ENCODE measurements around the gene TTC3.

The TTC3 gene

DNA sequence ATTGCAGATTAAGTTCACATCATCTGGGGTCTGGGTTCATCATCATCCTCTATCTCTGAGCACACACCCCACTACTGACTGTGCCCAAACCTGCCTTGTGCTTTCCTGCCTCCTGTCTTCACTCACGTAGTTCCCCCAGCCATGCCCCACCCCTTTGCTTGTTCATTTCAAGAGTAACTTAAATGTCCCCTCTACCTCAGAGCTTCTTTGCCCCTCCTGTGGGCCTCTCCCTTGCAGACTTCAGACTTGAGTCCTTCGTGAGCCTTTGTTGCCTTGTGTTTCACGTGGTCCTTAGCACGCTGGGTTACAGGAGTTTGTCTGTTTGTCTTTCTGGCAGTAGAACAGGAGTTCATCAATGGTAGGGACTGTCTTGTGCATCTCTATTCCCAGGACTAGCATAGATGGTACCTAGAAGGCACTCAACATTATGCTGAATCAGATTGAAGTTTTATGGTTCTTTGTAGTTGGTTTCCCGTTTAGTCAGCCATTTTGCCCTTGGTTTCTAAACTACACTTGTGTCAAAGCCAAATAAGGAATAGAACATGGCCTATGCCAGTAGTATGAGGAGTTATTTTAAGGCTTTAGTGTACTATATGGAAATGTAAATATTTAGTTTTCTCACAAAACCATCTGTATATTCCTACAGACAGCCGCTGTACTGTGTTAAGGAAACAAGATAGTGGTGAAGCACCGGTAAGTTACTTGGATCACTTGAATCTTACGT, 86.2 kb downstream of the TTC3 start:
- DNase-seq = no peak

DNA sequence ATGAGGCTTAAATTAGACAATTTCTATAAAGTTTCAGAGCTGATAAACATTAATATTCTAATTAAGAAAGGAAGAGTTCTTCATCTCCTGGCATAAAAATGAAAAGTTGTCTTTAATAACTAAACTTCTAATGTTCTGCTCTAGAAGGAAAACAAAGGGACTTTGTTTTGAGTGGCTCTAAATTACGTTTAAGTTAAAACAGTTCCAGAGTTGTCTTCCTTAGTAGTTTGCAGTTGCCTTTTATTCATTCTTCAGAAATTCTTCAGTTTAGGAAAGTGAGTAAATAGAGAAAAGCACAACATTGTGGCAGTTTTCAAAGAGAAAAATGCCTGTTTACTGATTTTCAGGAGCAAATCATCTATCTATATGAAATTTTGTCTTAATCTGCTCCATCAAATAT, 86.9 kb downstream of the TTC3 start:
- no peak for DNase-seq

DNA sequence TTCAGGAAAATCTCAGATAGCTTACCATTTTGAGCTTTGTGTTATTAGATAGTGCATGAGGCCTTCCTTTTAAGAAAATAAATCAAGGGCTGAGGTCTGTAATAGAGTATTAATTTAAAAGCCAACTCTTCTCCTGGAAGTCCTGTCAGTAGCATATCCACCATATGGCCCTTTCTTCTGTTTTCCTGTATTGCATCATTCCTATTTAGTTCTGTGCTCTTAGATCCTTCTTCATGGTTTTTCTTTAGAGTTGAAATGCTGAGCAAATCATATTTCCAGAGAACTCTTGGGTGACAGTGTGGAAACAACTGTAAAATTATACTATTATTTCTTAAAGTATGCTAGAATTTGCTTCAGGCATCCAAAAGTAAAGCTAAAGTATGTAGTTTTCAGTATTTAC, 91.7 kb downstream of the TTC3 start:
- no peak for DNase-seq

DNA sequence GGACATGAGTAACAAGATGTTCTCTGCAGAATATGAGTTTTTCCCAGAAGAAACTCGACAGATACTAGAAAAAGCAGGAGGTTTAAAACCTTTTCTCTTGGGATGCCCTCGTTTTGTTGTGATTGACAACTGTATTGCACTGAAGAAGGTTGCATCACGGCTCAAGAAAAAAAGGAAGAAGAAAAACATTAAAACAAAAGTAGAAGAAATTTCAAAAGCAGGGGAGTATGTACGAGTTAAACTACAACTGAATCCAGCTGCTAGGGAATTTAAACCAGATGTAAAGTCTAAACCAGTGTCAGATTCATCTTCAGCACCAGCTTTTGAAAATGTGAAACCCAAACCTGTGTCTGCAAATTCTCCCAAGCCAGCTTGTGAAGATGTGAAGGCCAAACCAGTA, 92.5 kb downstream of the TTC3 start:
- no peak for DNase-seq

DNA sequence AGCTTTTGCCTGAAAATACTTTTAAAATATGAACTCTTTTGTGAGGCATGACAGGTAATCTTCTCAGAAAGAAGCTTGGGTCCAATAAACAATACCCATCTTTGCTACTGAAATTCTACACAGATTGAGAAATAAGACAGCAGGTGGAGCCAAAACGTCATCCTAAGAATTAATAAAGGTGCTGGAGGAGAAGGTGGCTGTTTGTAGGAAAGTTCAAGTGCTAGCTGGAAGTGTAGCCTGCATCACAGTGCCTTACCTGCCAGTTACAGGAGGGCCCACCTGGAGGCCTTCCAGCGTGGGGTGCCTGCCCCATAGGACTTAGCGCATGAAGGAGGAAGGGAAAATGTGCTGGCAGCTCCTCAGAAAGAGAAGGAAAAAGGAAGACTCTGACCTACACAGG, 93.7 kb downstream of the TTC3 start:
- DNase-seq = no peak

DNA sequence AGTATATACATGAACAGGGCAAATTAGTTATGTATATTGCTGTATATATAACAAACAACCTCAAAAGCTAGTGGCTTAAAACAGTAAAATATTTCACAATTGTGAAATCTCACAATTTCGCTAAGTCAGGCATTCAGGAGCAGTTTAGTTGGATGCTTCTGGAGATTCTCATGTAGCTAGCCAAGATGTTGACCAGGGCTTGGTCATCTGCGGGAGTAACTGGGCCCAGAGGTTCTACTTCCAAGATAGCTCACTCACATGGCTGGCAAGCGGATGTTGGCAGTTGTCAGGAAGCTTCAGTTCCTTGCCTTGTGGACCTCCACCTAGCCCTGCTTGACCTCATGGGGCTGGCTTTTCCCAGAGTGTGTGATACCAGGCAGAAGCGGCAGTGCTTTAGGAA, 95.6 kb downstream of the TTC3 start:
- no peak for DNase-seq

DNA sequence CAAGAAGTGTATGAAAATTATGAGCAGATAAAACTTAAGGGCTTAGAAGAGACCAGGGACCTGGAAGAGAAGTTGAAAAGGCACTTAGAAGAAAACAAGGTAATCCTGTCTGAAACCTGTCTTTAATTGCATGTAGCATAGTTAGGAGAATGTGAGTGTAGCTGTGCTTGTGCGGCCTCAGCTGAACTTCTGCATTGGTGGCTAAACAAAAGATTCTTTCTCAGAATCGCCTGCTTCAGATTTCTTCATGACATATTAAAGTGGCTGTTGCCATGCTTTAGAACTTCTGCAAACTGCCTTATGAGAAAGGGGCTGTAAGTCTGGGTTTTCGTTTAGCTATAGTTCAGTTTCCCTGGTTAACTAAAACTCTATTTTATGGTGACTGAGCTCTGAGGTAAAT, 99.6 kb downstream of the TTC3 start:
- no peak for DNase-seq

DNA sequence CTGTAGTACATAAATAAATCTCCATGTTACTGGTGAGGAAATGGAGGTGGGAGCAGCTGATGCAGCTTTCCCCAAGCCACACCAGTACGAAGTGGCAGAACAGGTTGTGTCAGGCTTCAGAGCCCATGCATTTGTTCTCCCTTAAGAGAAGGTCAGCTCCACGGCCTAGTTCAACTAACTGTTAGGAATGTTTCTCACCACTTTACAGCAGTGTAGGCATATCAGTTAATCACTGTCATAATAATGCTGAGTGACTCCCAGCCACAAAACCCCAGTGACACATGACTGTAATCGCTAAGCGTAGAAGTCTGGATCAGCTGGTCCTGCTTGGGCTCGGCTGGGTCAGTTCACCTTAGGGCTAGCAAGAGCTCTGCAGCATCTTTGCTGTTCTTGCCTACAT, 103.7 kb downstream of the TTC3 start:
- DNase-seq = no peak

DNA sequence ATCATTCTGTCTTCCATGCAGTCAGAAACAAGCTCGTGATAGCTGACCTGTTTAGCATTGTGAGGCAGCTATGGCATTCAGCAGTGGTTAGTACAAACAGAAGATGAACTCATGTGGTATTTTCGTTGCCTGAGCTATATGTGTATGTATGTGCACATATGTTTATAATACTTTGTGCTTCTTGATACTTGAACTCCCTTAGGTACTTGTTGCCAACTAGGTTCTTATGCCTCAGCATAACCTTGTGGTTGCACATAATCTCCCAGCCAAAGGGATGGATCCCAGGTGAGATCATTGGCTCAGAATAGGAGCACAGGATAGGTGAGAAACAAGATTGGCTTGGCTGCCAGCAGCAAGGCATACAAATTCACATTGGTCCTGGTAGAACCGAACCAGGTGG, 108.0 kb downstream of the TTC3 start:
- DNase-seq = no peak

DNA sequence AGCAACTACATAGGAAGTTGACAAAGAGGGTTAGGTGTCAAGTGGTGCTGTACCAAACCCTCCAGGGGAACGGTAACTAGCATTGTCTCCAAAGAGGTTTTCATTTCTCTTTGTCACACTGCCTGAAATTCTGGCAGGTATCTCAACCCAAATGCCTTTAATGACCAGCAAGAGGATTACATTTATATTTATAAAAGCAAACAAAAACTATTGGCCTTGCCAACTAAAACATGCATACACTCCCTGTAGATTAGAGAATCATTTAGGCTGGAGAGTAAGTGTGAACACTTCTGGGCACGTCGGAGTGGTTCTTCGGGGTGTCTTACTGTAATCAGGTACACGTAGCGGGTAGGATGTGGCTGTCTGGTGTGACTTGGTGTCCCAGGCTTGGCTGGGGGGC, 109.2 kb downstream of the TTC3 start:
- DNase-seq = no peak

DNA sequence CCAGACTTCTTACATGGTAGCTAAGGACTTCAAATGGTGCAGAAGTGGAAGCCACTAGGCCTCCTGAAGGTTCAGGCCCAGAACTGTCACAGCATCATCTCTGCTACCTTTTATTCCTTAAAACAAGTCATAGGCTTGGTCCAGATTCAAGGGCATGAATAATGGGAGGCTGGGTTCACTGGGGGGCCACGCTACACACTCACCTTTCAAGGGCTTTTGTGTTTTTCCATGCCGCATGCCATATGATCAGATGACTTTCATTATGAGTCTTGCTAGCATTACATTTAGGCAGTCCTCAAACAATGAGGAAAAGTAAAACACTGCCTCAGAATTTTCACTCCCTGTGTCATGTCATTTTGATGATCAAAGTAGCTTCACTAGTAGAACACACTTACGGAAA, 110.7 kb downstream of the TTC3 start:
- DNase-seq = no peak

DNA sequence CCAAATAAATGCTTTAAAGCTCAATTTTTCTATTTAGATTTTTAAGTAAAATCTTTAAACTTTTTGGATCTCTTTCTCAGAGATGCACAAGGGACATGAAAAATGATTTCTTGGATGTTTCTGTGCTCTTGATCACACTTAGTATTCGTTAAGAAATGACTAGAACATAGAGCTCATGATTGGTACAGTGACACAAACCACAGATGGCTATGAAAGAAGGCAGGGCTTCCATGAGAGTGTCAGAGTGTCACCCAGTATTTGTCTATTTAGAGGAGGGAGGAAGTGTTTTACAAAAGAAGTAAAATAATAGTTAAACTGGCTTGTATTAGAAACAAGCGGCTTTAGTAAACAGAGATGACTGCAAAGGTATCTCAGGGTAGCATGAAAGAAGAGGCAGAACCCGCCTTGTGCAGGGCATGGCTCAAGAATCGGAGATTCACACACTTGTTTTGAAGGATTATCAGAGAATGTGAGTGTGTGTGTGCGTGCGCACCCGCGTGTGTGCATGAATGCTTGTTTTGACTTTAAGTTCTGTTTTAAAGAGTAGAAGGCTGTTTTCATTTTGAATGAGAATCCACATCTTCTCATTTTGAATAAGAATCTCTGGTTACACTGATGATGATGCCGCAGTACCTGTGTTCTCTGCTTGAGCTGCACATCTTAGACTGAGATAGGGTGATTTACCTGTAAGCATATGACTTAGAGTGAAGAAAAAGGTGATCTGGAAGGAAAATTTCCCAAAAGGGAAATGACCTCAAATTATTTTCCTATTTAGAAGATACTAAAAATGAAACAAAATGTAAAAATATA, 111.9 kb downstream of the TTC3 start:
- no peak for DNase-seq

DNA sequence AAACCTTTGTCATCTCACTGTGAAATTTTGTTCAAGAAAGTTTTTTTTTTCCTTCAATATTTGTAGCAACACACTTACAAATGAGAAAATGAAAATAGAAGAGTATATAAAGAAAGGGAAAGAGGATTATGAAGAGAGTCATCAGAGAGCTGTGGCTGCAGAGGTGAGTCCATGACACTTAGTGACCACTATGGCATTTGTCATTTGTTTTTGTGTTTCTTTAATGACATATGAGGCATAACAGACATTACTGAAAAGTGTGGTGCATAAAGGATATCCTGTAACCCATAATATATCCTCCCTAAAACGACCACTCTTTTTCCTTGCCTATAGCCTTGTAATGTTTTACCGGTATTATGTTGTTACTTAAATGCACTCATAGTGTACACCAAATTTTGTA, 113.9 kb downstream of the TTC3 start:
- DNase-seq = no peak

DNA sequence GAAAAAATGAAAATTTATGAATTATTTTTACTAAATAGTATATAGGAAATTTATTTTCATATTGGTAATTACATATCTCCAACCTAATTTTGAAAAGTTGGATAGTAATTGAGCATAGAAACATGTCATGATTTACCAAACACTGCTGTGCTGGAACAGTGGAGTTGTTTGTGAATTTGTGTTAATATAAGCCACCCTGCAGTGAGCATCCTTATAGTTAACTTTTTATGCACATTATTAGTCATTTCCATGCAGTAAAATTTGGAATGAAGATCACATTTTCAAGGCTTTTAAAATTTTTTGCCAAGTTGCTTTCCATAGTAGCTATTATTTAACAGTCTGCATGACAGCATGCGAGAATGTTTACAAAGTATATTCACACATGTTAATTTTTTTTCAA, 115.8 kb downstream of the TTC3 start:
- no peak for DNase-seq

DNA sequence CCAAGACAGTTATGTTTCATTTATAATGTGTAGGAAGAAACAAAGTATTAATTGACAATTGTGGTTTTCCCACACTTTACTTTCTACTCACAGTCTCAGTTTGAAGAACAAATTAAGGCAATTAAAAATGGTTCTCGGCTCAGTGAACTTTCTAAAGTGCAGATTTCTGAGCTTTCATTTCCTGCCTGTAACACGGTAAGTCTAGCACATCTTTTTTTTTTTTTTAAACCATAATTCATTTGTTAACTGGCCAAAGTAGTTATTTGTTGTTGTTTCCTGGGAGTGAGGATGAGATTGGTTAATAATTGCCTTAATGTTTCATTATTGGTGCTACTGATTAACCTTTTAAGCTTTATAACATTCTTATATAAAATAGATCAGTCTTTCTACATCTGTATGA, 119.0 kb downstream of the TTC3 start:
- no peak for DNase-seq

DNA sequence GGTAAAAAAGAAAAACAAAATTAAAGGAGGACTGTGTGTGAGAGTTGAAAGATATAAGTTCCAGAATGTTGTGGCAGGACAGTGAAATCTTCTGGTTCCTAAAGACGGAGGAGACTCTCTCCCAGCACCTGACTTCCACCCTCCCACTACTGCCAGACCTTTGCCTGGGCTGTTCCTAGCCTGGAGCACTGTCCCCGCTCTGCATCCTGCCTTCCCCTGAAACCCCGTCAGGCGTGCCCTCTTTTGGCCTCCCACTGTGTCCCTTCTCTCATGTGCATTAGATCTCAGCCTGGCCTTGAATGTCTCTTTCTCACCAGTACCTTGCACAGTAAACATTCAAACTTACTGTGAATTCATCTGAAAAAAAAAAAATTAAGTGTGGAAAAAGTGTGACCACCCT, 120.0 kb downstream of the TTC3 start:
- DNase-seq = no peak

DNA sequence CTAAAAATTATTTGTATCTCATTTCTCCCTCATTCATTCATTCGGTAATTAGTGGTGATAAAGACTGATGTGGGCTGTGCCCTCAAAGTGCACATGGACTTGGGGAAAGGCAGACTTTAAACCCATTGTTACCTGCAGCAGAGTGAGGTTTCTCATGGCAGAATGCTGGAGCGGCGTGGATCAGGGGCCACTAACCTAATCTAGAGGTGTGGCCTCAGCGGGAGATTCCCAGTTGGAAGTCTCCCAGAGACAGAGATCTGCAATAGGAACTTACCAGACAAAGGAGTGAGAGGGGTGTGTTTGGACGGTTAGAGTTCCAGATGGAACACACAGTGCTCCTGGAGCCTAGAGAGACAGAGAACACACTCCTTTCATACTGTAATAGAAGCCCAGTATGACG, 120.6 kb downstream of the TTC3 start:
- DNase-seq = no peak

DNA sequence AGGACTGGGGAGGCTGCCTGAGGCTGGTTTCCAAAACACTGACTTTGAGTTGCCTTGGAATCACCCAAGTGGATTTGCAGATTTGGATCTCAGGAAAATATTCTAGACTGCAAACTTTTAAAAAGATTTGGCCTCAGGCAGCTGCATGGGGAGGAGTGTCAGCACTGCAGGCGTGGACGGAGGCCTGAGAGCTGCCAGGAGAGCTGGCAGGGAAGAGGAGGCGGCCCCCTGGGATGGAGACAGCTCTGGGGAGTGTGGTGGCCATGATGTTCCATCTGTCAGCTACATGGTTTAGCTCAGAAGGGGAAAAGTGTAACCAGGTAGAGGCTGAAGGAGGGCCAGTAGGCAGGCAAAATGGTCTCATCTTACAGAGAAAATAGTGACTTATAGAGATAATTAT, 122.0 kb downstream of the TTC3 start:
- no peak for DNase-seq

DNA sequence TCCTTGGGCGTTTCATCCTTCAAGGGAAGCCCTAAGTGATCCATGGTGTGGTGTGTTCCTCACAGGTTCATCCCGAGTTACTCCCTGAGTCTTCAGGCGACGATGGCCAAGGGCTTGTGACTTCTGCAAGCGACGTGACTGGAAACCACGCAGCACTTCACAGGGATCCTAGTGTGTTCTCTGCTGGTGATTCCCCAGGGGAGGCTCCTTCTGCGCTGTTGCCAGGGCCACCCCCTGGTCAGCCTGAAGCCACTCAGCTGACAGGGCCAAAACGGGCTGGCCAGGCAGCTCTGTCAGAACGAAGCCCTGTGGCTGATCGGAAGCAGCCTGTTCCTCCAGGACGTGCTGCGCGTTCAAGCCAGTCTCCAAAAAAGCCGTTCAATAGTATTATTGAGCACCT, 122.6 kb downstream of the TTC3 start:
- no peak for DNase-seq

DNA sequence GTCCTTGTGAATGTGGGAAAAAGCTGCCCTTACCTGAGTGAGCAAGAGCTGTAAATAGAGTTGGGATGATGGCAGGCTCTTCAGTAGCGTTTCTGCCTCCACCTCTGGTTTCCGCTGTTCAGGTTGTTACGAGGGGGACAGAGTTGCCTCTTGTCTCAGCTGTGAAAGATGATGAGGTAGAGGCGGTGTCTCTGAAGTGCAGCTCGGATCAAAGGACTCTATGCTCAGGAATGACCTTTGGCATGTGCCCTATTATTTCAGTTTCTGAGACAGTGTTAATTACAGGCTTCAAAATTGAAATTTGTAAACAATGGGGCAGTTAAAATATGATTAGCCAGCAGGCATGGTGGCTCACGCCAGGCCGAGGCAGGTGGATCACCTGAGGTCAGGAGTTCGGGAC, 123.8 kb downstream of the TTC3 start:
- no peak for DNase-seq

DNA sequence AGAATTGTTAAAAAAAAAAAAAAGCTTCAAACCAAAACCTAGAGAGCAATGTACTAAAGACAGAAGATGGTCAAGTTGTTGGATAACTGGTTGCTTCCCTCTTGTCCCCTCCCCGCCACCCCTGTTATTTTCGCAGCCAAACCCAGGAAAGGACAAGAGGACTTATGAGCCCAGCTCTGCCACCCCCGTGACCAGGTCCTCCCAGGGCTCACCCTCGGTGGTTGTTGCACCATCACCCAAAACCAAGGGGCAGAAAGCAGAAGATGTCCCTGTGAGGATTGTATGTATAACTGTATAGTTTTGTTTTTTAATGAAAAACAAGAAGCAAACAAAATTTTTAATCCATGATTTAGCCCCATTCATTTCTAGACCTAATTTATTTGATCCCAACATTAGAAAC, 124.7 kb downstream of the TTC3 start:
- DNase-seq = no peak

DNA sequence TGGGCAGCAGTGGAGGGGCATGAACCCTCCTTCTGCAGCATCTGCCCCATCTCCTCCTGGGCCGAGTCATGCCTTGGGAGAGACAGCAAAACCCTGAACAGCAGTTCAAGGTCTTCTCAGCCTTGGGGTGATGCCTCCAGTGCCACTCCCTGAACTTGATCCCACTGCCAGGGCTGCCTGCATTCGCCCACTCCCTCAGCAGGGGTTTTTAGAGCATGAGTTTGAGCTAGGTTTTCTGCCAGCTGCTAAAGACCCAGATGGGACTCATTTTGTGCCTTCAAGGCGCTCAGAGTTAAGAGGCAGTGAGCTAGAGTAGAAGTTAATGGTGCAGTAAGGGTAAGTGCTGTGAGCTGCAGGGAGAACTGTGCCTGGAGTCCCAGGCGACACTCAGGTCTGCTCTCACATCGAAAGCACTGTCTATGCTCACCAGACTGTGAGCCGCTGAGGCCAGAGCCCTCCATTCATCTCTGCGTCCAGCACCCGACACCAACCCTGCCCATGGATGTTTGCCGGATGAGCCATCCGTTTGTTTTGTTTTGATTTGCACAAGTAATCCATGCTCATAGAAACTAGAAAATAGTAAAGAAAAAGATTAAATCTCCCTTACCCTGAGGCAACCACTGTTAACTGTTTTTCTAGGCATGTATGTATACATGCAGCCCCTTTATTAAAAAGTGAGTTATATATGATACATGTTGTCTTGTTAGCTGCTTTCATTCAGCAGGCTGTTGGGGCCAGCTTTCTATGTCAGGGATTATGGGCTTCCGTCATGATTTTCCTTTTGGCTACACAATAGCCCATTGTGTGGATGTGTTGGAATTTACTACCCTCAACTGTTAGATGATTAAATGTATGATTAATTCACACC, 126.2 kb downstream of the TTC3 start:
- DNase-seq = no peak

DNA sequence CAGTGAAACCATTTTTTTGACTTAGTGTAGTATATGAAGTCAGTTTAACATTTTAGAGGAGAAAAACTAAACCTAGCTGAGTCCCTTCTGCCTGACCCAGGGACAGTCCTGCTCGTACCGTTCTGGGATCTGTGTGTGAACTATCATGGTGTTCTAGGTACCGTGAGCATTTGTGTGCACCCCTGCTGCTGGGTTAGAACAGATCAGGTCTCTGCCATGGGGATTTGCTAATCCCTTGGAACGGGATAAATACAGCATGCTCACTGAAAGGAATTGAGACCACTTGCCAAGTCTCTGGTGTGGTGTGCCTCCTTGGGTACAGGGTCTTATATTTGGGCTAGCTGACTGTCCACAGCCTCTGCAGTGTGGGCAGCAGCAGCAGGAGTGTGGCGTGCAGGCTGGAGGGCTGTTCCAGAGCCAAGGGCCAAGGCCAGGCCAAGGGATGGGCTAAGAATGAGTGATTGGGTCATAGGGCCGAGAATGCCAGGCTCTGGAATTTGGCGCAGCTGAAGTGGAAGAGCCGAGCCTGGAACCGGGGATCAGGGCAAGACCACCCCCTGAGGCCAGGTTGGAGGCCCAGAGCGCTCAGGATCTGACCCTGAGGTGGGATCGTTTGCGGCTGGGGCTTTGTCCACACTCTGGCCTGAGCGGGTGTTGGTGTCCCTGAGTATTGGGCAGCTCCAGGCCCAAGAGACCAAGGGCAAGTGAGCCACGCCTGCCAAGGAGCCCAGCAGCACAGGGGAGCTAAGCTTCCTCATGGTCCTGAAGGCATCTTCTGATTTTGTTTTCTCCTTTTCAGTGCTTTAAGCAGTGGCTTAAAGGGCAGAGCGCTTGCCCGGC, 127.8 kb downstream of the TTC3 start:
- no peak for DNase-seq
